Vagina (tissue), 2 donors: ENCODE data around the gene PILRB. TPM values are rescaled to one million over a fixed set of nuclear protein-coding genes. Genes with fewer than 3 reads are reported as not detected.

Source experiments
- DNase-seq, 2 donors: peaks; one replicate each; pipeline ENCODE4 v3.0.0-alpha.2; 2017; ENCODE audit errors: extremely low spot score in 2 of 2
- H3K27ac ChIP-seq: fragments of 200-600 bp; sonication (generic); one replicate; pipeline ENCODE4 v1.5.1; 2019
- H3K27me3 ChIP-seq: fragments of 200-600 bp; sonication (generic); one replicate; pipeline ENCODE4 v1.5.1; 2019
- H3K36me3 ChIP-seq, 2 donors: fragments of 200-600 bp; sonication (generic); one replicate each; pipeline ENCODE4 v1.5.1; 2017 to 2019
- H3K4me1 ChIP-seq: fragments of 200-600 bp; sonication (generic); one replicate; pipeline ENCODE4 v1.5.1; 2019
- H3K4me3 ChIP-seq, 2 donors: fragments of 200-600 bp; sonication (generic); 1 replicate in 1 of 2; 2 replicates in 1 of 2; pipeline ENCODE4 v1.5.1; 2016 to 2019
- H3K9me3 ChIP-seq: fragments of 200-600 bp; sonication (generic); one replicate; pipeline ENCODE4 v1.5.1; 2019
- POLR2A ChIP-seq, 2 donors: fragments of 450-650 bp; IDR thresholded peaks; one replicate each; pipeline ENCODE4 v1.6.1; 2017; ENCODE audit warnings: antibody characterized with exemption in 2 of 2, mild to moderate bottlenecking in 2 of 2, moderate library complexity in 2 of 2
- POLR2AphosphoS5 ChIP-seq, 2 donors: sonication (generic); formaldehyde crosslinking; IDR thresholded peaks; one replicate each; pipeline ENCODE4 v1.9.0; 2017; ENCODE audit warnings: antibody characterized with exemption in 2 of 2, mild to moderate bottlenecking in 2 of 2, low read depth in 1 of 2; ENCODE audit not compliant: insufficient read depth in 1 of 2
- intact Hi-C: fragments of 100-400 bp; cut with DNase I; formaldehyde crosslinking; loops from one replicate; pipeline ENCODE4 v1.15.1; 2023
- small RNA-seq: library from RNA; depleted of rRNA; stranded (forward); fragments of <200 nt; gene quantifications from one replicate; pipeline ENCODE3, GENCODE V24; 2016
- total RNA-seq: library from RNA; depleted of rRNA; stranded (reverse); fragments of >200 nt; gene quantifications from one replicate; pipeline ENCODE4 v1.2.3, GENCODE V29; 2016
- TF ChIP-seq, protein P1 (sequence below), 3 experiments: fragments of 450-650 bp in 2 of 3; fragments of 200-600 bp in 1 of 3; sonication (generic) in 1 of 3; IDR thresholded peaks; one replicate each; pipeline ENCODE4 v1.5.1; 2017 to 2019; ENCODE audit warnings: antibody characterized with exemption in 3 of 3, mild to moderate bottlenecking in 2 of 3, moderate library complexity in 2 of 3

The PILRB gene
- total RNA-seq, 1 donor from 2014 or later = 56.0 TPM

DNA sequence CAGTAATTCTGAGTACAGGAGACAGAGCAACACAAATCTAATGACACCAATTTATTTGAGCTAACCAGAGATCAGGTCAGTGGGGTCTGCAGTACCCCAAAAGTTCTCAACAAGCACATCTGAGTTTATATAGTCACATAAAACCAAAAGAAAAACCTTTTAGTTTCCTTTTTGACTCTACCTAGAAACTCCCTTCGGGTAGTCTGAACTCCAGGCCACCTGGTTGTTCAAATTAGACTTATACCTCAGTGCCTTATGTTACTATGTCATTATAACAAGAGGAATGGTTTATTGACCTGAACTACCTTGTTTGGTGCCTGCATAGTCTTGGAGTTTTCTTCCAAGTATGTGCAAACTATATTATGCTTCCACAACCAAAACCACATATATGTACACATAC lies 56.0 kb downstream of the PILRB start:
- Histone ChIP-seq H3K9me3 (no peaks in the 10 kb centered on the region), H3K36me3 (no peaks in the 10 kb centered on the region), H3K4me1 (no peaks in the 10 kb centered on the region), H3K27ac (no peak overlapping the region), H3K27me3 (no peaks in the 10 kb centered on the region), H3K4me3 (no peak overlapping the region)
- TF ChIP-seq POLR2AphosphoS5 (IDR thresholded peaks at IDR 0.05; ENCODE audit: insufficient read depth in 1 of 2, low read depth in 1 of 2) (no peak), POLR2A (IDR thresholded peaks at IDR 0.05) (no peak)
- TF ChIP-seq, protein P1, sequence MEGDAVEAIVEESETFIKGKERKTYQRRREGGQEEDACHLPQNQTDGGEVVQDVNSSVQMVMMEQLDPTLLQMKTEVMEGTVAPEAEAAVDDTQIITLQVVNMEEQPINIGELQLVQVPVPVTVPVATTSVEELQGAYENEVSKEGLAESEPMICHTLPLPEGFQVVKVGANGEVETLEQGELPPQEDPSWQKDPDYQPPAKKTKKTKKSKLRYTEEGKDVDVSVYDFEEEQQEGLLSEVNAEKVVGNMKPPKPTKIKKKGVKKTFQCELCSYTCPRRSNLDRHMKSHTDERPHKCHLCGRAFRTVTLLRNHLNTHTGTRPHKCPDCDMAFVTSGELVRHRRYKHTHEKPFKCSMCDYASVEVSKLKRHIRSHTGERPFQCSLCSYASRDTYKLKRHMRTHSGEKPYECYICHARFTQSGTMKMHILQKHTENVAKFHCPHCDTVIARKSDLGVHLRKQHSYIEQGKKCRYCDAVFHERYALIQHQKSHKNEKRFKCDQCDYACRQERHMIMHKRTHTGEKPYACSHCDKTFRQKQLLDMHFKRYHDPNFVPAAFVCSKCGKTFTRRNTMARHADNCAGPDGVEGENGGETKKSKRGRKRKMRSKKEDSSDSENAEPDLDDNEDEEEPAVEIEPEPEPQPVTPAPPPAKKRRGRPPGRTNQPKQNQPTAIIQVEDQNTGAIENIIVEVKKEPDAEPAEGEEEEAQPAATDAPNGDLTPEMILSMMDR (IDR thresholded peaks at IDR 0.05) = no peak
- intact Hi-C loops = no loop called here
- no peak for DNase-seq

DNA sequence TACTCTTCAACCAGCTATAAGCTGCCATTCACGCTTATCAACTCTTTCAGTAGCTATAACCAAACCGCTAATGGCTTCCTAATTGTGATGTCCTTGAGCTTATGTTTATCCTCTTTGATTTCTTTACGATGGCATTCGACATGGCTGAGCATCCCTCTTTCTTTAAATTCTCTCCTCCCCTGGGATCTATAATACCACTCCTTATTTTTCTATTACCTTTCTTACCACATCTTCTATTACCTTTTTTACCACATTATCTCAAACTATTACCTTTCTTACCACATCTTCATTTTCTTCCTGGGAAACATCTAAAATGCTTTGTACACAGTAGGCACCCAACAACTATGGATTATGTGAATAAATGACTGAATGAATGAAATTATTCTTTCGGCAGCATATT lies 57.5 kb downstream of the PILRB start:
- Histone ChIP-seq H3K27me3 (no peaks in the 10 kb centered on the region), H3K9me3 (no peaks in the 10 kb centered on the region), H3K4me1 (no peaks in the 10 kb centered on the region), H3K27ac (no peak overlapping the region), H3K4me3 (no peak overlapping the region), H3K36me3 (no peaks in the 10 kb centered on the region)
- DNase-seq = no peak
- intact Hi-C loops = no loop called here
- no peak for TF ChIP-seq POLR2A (IDR thresholded peaks at IDR 0.05)
- TF ChIP-seq, protein P1 (IDR thresholded peaks at IDR 0.05) = no peak
- TF ChIP-seq POLR2AphosphoS5 (IDR thresholded peaks at IDR 0.05; ENCODE audit: insufficient read depth in 1 of 2, low read depth in 1 of 2) = no peak

Small RNA genes lying within 50 kb of the gene (small RNA-seq; reads per million reads assigned to genes)
- gene RF00019 = not detected

Other genes starting within 250 kb of the PILRB start
- 54.3 TPM for gene TAF6, start 238.8 kb upstream of the PILRB start, total RNA-seq
- gene CNPY4, start 238.5 kb upstream of the PILRB start, total RNA-seq = 14.5 TPM
- 2.9 TPM for gene MBLAC1, start 231.2 kb upstream of the PILRB start, total RNA-seq
- 161 TPM for gene LAMTOR4, start 209.2 kb upstream of the PILRB start, total RNA-seq
- gene TRAPPC14, start 199.4 kb upstream of the PILRB start, total RNA-seq = 18.2 TPM
- gene GAL3ST4, start 189.5 kb upstream of the PILRB start, total RNA-seq = 4.2 TPM
- 7.4 TPM for gene GPC2, start 180.7 kb upstream of the PILRB start, total RNA-seq
- gene STAG3, start 180.2 kb upstream of the PILRB start, total RNA-seq = not detected
- gene PVRIG, start 138.2 kb upstream of the PILRB start, total RNA-seq = 1.7 TPM
- gene SPDYE3, start 50.4 kb upstream of the PILRB start, total RNA-seq = not detected
- gene PILRA, start 15.4 kb downstream of the PILRB start, total RNA-seq = 8.3 TPM
- gene ZCWPW1, start 70.6 kb downstream of the PILRB start, total RNA-seq = 5.9 TPM
- gene MEPCE, start 71.7 kb downstream of the PILRB start, total RNA-seq = 38.3 TPM
- 24.6 TPM for gene PPP1R35, start 78.4 kb downstream of the PILRB start, total RNA-seq
- gene SPACDR, start 106.1 kb downstream of the PILRB start, total RNA-seq = not detected
- 34.6 TPM for gene TSC22D4, start 121.1 kb downstream of the PILRB start, total RNA-seq
- 3.9 TPM for gene NYAP1, start 125.8 kb downstream of the PILRB start, total RNA-seq
- gene AGFG2, start 181.1 kb downstream of the PILRB start, total RNA-seq = 37.6 TPM
- gene SAP25, start 215.8 kb downstream of the PILRB start, total RNA-seq = 2.9 TPM
- 72.2 TPM for gene LRCH4, start 228.0 kb downstream of the PILRB start, total RNA-seq
- gene FBXO24, start 228.2 kb downstream of the PILRB start, total RNA-seq = 0.98 TPM
- 85.4 TPM for gene PCOLCE, start 244.2 kb downstream of the PILRB start, total RNA-seq